SIG-M5 (cell line): Measurements from ENCODE around the gene TNFAIP6.
"Not testable (repeated sequence)": the region's sequence is repeated elsewhere in the genome, so short reads cannot be mapped to it uniquely, and the experiment has no call there.

ENCODE experiments used
- DNase-seq: peaks from one replicate; lab custom pipeline; 2025; lab: John Stamatoyannopoulos, UW

TNFAIP6 gene, protein sequence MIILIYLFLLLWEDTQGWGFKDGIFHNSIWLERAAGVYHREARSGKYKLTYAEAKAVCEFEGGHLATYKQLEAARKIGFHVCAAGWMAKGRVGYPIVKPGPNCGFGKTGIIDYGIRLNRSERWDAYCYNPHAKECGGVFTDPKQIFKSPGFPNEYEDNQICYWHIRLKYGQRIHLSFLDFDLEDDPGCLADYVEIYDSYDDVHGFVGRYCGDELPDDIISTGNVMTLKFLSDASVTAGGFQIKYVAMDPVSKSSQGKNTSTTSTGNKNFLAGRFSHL

DNA sequence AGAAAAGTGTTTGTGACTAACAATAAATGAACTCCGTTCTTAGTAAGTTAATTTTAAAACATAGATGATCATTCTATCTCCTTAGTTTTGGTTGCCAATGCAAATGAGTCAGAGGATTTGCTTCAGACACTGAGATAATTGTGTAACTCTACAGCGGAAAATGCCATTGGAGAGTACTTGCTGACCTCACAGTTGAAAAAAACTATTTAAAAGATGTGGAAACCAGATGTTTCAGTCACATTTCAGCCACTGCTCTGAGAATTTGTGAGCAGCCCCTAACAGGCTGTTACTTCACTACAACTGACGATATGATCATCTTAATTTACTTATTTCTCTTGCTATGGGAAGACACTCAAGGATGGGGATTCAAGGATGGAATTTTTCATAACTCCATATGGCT is at the start of gene TNFAIP6:
Gene TNFAIP6, plus strand, starts transcription at position 234 of the 400 bp plus-strand sequence. Its CDS starts 75 bp downstream, at position 309.
- DNase-seq = peak; percentile 89

DNA sequence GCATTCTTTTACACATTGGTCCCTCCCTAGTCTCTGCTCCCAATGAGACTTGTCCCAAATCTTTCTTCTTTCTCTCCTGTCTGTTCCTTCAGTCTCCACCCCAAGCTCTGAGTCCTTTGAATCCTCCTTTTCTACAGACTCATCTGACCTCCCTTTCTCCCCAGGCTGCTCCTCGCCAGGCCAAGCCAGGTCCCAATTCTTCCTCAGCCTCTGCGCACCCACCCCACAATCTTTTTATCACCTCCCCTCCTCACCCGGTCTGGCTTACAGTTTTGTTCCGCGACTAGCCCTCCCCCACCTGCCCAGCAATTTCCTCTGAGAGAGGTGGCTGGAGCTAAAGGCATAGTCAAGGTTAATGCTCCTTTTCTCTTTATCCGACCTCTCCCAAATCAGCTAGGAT is 47.1 kb upstream of the TNFAIP6 start:
- not testable (repeated sequence) for DNase-seq

DNA sequence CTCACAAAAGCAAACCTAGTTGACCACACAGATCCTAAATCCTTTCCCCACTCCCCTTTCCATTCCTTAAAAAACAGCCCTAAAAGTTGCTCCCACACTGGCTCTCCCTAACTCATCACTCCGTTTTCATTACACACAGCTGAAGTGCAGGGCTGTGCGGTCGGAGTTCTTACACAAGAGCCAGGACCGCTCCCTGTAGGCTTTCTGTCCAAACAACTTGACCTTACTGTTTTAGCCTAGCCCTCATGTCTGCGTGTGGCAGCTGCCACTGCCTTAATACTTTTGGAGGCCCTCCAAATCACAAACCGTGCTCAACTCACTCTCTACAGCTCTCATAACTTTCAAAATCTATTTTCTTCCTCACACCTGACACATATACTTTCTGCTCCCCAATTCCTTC is 45.0 kb upstream of the TNFAIP6 start:
- DNase-seq = not testable (repeated sequence)

DNA sequence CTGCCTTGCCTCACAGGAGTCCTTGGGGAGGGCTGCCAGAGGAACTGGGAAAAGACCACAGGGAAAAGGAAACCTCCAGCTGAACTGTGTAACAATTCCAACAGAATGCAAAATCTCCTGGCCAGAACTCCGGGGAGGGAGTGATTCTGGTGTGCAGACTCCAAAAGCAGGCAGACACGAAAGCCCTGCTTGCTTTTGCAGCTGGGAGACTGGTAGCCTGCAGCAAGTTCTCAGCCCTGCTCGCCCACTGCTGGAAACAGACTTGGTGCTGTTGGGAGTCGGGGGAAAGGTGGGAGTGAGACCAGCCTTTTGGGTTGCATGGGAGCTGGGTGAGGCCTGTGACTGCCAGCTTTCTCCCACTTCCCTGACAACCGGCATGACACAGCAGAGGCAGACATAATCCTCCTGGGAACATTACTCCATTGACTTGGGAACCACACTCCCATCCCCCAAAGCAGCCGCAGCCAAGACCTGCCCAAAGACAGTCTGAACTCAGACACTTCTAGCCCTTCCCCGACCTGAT is 42.0 kb upstream of the TNFAIP6 start:
- DNase-seq = no peak

DNA sequence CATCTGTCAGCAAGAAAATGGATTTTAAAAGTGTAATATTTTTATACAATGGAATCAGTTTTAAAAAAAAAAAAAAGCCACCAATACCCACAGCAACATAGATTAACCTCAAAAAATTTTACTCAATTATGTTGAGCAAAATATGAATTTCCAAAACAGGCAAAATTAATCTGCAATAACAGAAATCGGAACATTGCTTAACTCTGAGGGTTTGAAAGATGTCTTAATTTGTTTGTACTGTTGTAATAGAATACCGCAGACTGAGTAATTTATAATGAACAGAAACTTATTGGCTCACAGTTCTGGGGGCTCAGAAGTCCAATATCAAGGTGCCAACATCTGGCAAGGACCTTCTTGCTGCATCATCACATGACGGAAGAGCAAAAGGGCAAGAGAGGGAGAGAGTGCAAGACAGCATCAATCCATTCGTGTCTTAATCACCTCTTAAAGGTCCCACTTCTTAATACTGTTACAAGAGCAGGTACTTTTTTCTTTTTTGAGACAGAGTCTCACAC is 31.8 kb upstream of the TNFAIP6 start:
- DNase-seq = no peak

DNA sequence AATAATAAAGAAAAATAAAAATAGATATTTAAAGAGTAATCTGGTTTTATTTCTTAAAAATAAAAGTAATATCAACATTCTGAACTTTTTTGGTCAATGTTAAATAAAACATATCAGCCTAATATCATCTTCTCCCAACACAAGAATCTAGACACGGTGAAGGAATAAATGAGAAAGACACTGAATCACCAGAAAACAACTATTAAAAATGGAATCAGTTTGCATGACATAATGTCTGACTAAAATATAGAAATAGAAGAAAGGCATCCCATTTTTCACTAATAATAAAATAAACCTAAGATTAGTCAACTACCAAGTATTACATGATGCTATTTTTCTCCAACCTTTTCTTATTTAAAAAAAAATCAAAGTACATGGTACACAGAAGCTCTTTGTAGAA is 30.8 kb upstream of the TNFAIP6 start:
- DNase-seq = no peak

DNA sequence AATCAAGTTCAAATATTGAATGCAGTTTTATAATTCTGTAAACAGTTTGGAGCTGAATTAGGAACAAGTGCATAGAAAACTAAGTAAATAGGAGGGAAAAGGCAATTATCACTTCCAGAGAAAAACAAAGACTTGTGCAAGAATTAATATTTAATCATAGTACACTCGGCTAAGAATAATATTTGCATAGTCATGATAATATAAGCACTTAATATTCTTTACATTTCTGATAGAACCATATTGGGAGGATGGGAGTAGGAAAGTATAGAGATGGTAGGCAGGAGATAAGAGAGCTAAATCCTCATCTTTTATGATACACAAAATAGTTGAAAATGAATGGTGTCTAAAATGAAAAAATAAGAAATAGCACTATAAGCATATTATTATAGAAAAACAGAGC is 27.4 kb upstream of the TNFAIP6 start:
- no peak for DNase-seq

DNA sequence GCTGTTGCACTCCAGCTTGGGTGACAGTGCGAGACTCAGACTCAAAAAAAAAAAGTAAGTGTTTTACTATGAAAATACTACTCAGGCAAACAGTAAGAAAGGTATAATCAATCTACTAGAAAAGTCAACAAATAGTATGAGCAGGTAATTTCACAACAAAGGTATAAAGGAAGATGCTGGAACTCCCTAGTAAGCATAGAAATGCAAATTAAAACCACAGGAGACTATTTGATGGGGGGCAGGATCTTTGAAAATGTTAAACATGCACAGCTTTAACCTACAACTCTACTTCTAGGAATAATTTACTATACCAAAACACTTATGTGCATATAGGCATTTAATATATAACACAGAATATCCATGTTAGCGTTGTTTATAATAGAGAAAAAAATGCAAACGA is 24.3 kb upstream of the TNFAIP6 start:
- DNase-seq = no peak

DNA sequence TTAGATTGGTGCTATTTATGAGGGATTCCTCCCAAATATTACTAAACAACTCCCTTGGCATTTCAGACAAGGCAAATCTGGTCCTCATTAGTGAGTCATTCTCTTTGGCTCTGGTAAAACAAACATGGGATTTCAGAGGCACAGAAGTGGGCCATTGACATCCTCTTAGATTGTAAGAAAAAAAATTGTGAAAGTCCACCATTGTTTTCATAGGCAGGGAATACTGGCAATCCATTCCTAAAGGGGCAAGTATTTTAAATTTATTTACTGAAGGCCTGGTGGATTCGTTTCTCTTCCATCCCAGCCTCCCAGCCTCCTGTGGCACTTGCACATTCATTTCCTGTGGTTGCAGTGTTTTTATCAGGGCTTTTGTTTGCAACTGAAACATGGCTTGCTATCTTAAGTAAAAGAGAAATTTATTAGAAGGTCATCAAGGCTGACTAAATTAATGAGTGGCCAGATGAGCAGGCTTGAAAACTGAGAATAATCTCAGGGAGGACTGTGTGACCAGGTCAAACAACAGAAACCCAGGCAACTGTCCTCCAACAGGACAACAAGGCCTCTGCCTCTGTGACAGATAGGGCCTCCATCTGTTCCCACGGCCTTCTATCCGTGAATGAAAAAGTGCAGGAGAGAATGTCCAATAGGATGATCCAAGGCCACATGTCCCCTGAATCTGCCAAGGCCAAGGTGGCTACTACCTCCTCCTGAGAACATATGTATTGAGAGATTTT is 23.1 kb upstream of the TNFAIP6 start:
- DNase-seq = no peak

DNA sequence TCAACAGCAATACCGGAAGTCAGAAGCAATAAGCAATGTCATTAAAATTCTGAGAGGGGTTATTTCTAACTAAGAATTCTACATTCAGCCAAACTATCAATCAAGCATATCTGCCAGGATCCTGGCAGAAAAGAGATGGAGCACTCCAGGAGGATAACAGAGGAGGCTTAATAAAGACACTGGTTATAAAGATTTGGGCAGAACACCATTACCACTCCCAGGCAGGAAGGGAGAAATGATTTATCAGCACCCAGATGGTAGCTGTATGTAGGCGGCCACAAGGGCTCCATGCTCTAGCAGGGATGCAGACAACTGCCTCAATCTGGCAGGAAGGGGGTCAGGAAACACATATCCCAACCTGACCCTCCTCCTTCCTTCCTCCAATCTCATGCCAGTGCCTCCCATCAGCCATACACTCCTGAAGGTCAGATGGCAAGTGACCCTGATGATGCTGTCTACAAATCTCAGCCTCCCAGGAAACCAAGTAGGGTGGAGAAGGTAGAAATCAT is 20.5 kb upstream of the TNFAIP6 start:
- DNase-seq = no peak

DNA sequence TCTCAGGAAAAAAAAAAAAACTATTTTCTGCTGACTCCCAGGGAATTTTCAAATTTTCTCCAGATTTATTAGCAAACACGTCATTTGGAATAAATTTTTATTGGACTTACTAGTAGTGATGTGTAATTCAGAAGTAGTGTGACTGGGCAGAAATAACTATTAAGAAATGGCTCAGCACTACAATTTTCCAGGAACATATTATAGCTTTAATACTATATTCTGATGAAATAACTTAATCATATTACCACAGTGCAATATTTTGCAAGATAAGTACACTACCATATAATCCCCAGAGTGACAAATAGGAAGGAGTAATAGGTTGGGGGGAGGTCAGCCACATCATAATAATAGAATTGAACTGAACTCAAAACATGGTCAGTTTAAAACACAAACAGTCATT is 19.7 kb upstream of the TNFAIP6 start:
- DNase-seq = no peak

DNA sequence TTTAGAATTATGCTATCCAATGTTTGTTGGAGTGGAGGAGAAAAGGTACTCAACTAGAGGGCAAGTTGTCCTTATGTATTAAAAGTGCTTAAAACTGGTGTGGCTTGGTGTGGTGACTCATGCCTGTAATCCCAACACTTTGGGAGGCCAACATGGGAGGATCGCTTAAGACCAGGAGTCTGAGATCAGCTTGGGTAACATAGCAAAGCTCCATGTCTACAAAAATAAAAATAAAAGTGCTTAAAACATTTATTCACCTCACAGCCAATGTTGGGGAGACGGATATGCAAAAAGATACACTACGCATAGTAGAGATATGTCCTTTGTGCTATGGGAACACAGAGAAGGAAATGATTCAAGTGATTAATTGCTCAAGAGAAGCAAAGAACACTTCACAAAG is 19.3 kb upstream of the TNFAIP6 start:
- DNase-seq = no peak

DNA sequence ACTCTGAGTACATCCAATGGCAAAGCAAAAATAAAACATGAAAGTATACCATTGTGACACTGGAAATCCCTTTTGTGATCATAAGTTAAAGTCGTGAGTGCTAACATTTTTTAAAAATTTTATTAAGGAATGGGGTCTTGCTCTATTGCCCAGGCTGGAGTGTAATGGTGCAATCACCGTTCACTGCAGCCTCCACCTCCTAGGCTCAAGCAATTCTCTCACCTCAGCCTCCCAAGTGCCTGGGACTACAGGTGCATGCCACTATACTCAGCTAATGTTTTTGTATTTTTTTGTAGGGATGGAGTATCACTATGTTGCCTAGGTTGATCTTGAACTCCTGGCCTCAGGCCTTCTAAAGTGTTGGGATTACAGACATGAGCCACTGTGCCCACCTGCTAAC is 14.3 kb upstream of the TNFAIP6 start:
- no peak for DNase-seq

DNA sequence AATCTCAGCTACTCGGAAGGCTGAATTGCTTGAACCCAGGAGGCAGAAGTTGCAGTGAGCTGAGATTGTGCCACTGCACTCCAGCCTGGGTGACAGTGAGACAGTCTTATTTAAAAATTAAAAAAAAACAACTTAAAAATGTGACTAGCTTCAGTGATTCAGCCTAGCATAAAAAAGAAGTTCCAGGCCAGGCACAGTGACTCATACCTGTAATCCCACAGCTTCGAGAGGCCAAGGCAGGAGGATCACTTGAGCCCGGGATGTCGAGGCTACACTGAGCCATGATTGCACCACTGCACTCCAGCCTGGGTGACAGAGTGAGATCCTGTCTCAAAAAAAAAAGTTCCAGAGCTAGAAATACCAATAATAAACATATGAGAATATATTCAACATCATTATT is 13.2 kb upstream of the TNFAIP6 start:
- not testable (repeated sequence) for DNase-seq

DNA sequence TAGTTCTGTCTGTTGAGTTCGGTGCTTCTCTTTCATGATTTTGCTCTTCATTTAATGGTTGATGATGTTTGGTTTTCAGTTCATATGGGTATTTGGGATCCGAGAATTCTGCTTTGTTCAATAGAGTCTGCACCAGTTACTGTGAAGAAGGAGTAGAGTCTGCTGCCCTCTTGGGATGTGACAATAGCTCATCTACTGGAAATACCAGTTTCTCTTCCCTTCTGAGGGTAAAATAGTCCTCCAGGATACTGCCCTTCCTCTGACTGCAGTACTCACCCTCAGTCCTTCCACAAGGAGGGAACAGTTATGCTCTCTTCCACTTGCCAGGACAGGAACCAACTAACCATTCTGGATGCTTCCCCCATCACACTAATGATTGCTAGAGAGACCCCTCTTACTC is 12.5 kb upstream of the TNFAIP6 start:
- DNase-seq = no peak

DNA sequence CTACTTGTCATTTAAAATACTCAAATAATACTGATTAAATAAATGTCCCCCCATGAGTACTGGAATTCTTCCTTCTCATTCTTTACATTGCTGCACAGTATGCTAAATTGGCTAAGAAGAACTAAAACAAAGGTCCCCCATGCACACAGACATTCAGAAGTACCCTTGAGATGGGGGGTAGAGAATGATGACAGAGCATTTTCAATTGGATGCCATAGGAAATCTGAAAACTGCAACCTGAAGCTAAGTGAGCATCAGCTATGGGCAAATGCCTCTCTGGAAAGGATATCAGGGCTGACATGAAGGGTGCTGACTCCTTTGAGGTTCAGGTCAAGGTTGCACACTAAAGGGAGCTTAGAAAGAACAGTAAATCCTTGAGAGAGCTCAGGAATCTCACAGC is 10.1 kb upstream of the TNFAIP6 start:
- no peak for DNase-seq

DNA sequence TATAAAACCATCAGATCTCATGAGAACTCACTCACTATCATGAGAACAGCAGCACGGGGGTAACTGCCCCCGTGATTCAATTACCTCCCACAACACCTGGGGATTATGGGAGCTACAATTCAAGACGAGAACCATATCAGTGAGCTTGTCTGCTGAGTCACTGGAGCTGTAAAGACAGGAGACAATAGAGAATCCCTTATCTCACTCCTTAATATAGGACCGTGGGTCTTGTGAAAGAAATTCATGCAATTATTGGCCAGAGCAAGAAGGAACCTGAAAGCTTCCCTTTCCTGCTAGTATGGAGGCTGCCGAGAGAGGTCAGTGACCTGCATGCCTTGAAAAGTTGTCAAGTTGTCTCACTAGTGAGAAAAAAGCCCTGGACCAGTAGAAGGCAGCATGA is 9.5 kb upstream of the TNFAIP6 start:
- no peak for DNase-seq

DNA sequence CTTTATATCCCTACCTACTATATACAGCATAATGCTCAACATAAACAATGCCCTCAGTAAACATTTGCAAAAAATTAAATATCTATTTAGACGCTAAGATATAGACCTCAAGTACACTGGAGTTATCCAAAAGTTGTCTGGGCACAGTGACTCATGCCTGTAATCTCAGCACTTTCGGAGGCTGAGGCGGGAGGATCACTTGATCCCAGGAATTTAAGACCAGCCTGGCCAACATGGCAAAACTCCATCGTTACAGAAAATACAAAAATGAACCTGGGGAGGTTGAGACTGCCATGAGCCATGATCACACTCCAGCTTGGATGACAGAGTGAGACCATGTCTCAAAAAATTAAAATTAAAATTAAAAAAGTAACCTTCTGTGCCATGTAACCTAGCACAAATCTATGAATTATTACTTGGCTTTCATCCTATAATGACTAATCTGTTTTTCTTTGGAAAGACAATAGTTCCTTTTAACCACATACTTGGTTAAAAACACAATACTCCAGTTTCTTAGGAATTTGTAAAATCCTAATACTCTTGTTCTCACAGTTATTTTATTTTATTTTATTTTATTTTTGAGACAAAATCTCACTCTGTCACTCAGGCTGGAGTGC is 6.7 kb upstream of the TNFAIP6 start:
- DNase-seq = no peak

DNA sequence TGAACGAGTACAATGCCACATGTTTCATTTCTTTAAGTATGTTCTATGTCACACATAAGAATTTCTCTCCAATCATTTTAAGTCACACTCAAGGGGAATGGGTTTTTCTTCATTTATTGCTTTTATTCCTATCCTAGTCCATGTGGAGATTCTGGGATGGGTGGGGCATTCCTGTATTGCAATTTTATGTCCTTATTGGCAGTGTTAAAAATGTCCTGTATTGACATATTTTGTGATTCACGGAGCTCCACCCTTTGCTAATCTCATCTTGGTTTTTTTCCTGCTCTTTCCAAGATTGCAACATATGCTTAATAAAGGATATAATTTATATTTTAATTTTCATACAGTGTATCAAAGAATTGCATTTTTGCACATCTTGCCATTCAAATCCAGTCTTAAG is 3.4 kb upstream of the TNFAIP6 start:
- no peak for DNase-seq

DNA sequence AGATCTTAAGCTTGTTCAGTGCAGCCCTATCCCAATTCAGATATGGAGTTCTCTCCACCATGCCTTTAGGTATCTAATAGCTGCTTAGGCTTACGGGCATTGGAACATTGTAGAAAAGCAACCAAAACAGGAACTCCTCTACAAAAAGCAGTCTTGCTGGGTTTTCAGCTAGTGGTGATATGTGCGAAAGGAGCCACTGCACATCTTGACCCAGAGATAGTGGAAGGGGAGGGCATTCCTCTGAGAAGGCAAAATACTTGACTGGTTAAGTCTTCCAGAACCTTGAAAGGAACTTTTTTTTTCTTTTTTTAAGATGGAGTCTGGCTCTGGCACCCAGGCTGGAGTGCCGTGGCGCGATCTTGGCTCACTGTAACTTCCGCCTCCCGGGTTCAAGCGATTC is 2.6 kb upstream of the TNFAIP6 start:
- DNase-seq = no peak

DNA sequence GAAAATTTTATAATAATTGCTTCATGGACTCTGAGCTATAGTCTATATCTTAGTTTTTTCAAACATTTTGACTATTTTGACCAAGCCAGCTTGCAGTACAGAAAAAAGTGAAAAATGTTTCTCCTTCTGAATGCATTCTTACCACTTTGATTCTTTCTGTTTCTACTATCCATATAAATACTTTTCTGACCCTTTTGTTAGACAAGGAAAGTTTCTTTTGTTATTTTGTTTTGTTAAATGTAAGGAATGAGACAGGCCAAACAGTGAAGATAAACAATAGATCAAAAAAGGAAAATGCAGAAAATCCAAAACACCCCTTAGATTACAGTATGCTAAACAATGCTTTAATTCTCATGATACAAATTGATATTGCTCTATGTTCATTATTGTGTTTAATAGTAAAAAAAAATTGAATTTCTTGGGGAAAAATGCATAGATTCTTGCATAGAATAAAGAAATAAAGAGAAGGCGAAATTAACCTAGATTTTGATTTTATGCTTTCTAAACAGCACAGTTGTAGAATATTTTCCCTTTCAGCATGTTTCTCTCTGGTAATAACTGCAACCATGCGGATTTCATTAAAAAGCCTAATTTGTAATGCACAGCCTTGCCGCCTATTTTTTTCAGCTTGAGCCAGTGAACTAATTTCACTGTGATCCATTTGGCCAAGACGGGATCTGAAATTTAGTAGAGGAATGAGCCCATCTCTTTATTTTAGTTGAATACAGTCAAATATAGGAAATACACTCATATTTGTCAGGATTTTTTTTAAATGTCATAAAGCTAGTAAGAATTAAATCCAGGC is 976 bp downstream of the TNFAIP6 start:
- DNase-seq = no peak
